ENCODE results near the gene SDK2. TPM values are rescaled to one million over a fixed set of nuclear protein-coding genes. Genes with fewer than 3 reads are reported as not detected.

The SDK2 gene
- total and polyA plus RNA-seq, 9 of the 15 experiments (the other 6 are each of a cell fraction or from before 2014, with no cell fraction given), result 0.04 TPM; not detected in 8

GRCh38 chr17:73653810-73654209, 9.6 kb upstream of the SDK2 start:
- no peak overlapping the region for H3K27ac ChIP-seq (ENCODE audit: extremely low read depth, low read depth, low read length)
- no peaks in the 10 kb centered on the region for H3K79me2 ChIP-seq (ENCODE audit: control insufficient read depth, insufficient read depth, low read length)
- in situ Hi-C loops (cut with MboI) (no loop called here), intact Hi-C loops (cut with micrococcal nuclease) (loop anchor here (10.0 kb wide), 1 partner anchor 301 kb away; no protein-coding TSS in a partner anchor)
- CTCF ChIA-PET (ENCODE audit: low intra/inter-chr PET ratio), result no interaction called here
- ATAC-seq (no peak), DNase-seq (ENCODE audit: extremely low read depth in 1 of 4, low spot score in 3 of 4) (no peak), FAIRE-seq (no peak)
- no peaks in the 10 kb centered on the region for H3K9me1 ChIP-seq (ENCODE audit: control insufficient read depth, insufficient read depth, low read length)
- no peak overlapping the region for H3K4me3 ChIP-seq
- H3K9me3 ChIP-seq (replicated peaks; ENCODE audit: control insufficient read depth, insufficient read depth, low read depth, low read length), result no peaks in the 10 kb centered on the region
- no peak overlapping the region for H2AFZ ChIP-seq (ENCODE audit: low read depth, low read length)
- WGBS (ENCODE audit: insufficient coverage, low coverage, missing lambda C conversion rate), result 0% methylated on average over 1 of the region's 1 CpG
- TF ChIP-seq ZFP1 (CRISPR knock-in tag; IDR thresholded peaks at IDR 0.05), result peak; percentile 82; the same call in 1 of the 2 replicates
- no peak for TF ChIP-seq ZNF347 (CRISPR knock-in tag; IDR thresholded peaks at IDR 0.05; ENCODE audit: low read depth)
- TF ChIP-seq HCFC1 (IDR thresholded peaks at IDR 0.05; ENCODE audit: low read depth, low read length), result no peak
- no peak for TF ChIP-seq ZNF121 (CRISPR knock-in tag; conservative IDR thresholded peaks at IDR 0.05)
- no peak for TF ChIP-seq SP2 (IDR thresholded peaks at IDR 0.05; ENCODE audit: extremely low read depth, low read depth, low read length, poor library complexity, severe bottlenecking)
- TF ChIP-seq MLX (CRISPR knock-in tag; conservative IDR thresholded peaks at IDR 0.05), result no peak
- no peak for TF ChIP-seq CREB3L1 (IDR thresholded peaks at IDR 0.05; ENCODE audit: borderline replicate concordance, low read depth)
- TF ChIP-seq ZNF146 (CRISPR knock-in tag; IDR thresholded peaks at IDR 0.05; ENCODE audit: unreplicated experiment), result no peak
- no peak for TF ChIP-seq SRSF1 (IDR thresholded peaks at IDR 0.05; ENCODE audit: low read depth, low read length)
- no peaks in the 10 kb centered on the region for H3K4me1 ChIP-seq (replicated peaks in 1 of 2; ENCODE audit: control insufficient read depth in 2 of 2, insufficient read depth in 2 of 2, low read length in 2 of 2)
- POLR2A ChIA-PET, result no interaction called here
- H3K36me3 ChIP-seq (ENCODE audit: control insufficient read depth, insufficient read depth, low read length), result no peaks in the 10 kb centered on the region
- no TSS peak for BruUV-seq (replicated peaks)
- no peaks in the 10 kb centered on the region; a peak in 1 of 5 replicates for H3K27me3 ChIP-seq (ENCODE audit: control insufficient read depth in 2 of 2, insufficient read depth in 2 of 2, low read length in 2 of 2)
- H3K4me2 ChIP-seq (ENCODE audit: insufficient read depth, low read length), result no peak overlapping the region
- H3K9ac ChIP-seq (ENCODE audit: insufficient read depth in 1 of 2, low read depth in 2 of 2, low read length in 2 of 2), result no peak overlapping the region
- H4K20me1 ChIP-seq (replicated peaks; ENCODE audit: control insufficient read depth, insufficient read depth, low read length), result no peaks in the 10 kb centered on the region; the same call in 1 of the 2 replicates

Data from K562 (cell line).